CD4-positive, alpha-beta T cell treated with Interleukin-4 for 1 hour (primary cell): ENCODE results near the gene FLT1.

Experiments
- DNase-seq, 2 donors: peaks; one replicate each; pipeline ENCODE4 v3.0.0-alpha.2; 2020 to 2022

Gene FLT1, protein sequence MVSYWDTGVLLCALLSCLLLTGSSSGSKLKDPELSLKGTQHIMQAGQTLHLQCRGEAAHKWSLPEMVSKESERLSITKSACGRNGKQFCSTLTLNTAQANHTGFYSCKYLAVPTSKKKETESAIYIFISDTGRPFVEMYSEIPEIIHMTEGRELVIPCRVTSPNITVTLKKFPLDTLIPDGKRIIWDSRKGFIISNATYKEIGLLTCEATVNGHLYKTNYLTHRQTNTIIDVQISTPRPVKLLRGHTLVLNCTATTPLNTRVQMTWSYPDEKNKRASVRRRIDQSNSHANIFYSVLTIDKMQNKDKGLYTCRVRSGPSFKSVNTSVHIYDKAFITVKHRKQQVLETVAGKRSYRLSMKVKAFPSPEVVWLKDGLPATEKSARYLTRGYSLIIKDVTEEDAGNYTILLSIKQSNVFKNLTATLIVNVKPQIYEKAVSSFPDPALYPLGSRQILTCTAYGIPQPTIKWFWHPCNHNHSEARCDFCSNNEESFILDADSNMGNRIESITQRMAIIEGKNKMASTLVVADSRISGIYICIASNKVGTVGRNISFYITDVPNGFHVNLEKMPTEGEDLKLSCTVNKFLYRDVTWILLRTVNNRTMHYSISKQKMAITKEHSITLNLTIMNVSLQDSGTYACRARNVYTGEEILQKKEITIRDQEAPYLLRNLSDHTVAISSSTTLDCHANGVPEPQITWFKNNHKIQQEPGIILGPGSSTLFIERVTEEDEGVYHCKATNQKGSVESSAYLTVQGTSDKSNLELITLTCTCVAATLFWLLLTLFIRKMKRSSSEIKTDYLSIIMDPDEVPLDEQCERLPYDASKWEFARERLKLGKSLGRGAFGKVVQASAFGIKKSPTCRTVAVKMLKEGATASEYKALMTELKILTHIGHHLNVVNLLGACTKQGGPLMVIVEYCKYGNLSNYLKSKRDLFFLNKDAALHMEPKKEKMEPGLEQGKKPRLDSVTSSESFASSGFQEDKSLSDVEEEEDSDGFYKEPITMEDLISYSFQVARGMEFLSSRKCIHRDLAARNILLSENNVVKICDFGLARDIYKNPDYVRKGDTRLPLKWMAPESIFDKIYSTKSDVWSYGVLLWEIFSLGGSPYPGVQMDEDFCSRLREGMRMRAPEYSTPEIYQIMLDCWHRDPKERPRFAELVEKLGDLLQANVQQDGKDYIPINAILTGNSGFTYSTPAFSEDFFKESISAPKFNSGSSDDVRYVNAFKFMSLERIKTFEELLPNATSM (N-terminal part only)

DNA sequence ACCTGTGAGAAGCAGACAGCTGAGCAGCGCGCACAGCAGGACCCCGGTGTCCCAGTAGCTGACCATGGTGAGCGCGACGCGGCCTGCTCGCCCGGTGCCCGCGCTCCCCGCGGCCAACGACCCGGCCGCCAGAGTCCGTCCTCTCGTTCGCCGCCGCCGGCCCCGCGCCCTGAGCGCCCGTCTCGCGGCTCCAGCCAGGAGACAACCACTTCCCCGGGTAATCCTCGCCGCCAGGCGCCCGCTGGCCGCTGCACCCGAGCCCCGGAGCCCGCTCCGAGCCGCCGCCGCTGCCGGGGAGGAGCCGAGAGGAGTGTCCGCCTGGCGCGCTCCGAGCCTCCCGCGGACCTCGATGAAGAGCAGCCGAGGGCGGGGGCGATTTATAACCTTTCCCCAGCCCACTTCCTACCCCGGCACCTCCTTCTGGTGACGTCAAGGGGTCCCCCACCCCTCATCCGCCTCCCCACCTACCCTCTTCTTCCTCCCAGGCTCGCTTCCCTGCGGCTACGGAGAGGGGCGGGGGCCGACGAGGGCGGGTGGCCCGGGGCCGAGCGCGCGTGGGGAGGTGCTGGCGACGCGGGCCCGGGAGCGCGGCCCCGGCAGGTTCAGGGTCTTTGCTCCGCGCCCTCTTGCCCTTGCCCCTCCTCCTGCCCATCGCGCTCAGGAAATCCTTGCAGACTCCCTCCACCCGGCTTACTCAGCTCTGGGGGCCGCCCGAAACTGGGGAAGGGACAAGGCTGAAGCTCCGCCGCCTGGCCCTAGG lies at the start of gene FLT1:
TSS of gene FLT1 (minus strand) at position 351 of the 760 bp plus-strand sequence. CDS start at position 66, 285 bp downstream.
- peak; percentile 22 to 66 for DNase-seq

DNA sequence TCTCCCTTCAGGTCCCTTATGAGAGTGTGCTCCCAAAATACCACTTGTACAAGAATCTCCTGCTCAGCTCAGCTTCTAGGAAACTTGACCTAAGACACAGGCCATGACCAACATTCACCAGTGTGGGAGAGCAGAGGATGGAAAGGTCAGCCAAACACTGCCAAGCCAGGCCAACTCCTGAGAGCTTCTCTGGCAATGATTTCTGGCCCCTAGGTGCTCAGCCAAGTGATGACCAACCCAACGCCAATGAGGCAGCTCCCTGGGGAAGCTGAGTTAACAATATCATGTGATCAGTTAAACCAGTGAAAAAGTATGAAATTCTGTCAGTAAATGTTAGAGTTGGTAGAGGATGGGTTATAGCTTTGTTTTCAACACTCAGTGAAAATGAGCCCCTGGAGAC lies 49.1 kb upstream of the FLT1 start:
- DNase-seq: no peak

DNA sequence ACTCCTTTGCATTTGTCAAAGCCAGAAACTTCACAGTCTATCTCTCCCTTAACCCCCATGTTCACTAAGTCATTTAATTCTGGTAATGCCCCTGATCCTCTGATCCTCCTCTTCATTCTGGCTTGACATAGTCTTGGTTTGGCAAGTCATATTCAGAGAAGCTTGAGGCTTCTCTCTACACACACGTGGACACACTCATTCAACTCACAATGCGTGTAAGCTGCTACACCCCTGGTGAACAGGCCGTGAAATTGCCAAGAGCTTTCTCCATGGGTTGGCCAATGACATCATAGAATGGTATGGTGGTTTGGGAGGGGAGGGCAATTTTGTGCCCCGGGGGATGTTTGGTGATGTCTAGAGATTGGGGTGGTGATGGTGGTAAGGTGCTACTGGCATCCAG lies 47.9 kb upstream of the FLT1 start:
- DNase-seq: no peak

DNA sequence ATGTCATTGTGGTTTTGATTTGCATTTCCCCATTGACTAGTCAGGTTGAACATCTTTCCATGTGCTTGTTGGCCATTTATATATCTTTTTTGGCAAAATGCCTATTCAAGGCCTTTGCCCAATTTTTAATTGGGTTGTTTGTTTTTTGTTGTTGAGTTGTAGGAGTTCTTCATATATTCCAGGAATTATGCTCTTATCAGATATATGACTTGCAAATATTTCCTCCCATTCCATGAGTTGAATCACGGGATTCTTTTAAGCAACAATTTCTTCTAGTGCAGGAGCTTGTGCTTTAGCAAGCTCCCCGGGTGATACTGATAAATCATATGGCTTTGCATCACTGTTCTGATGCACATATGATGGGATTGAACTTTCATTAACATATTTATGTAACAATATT lies 47.0 kb upstream of the FLT1 start:
- DNase-seq: no peak

DNA sequence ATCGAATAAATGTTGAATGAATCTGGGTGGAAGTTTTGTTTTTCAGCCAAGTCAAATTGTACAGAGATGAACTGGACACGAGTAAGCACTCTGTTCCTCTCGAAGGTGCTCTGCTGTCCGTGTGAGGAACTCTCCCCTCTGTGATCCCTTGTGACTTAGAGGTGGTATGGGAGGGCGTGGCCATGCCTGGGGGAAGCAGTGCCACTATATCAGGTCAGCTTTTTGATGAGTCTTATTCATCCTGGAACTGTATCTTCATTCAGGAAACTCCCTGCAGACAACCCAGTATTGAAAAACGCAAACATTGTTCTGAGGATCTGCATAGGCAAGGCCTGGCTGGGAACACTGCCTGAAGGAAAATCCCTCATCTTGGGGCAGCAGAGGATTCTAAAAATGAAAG lies 45.7 kb upstream of the FLT1 start:
- DNase-seq: no peak

DNA sequence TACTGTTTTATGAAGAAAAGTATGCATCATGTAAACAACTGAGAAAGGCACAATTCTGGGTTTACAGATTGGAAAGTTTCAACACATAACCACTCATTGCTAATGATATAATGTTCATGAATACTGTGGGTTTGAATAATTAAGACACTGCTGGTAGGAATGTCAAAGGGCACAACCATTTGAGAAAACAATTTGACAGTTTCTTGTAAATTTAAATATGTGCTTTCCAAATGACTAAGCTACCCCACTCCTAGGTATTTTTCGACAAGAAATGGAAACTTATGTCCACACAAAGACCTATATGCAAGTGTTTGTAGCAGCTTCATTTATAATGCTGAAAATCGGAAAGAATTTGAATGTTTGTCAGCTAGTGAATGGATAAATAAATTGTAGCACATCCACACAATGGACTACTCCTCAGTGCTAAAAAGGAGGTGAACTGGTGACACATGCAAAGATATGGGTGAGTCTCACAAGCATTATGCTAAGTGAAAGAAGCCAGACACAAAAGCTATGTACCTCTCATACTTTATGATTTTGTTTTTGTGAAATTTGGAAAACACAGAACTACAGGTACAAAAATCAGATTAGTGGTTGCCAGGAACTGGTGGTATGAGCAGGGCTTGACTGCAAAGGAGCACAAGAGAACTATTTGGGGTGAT lies 44.8 kb upstream of the FLT1 start:
- no peak for DNase-seq

DNA sequence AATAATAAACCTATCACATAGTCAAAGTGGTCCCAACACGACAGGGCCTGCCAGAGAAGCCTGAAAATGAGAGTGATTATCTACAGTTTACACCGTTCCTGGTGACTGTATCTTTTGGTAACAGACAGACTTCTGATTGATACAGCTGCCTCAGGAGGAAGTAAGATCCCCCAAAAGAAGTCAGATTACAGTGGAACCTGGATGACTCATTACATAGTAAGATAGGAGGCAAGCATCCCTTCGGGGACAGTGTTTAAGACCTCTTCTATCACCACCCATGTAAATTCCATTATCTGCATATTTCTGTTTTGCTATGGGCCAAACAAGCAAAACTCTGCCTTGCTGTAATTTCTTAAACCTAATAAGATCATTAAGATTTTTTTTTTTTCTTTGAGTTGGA lies 44.0 kb upstream of the FLT1 start:
- no peak for DNase-seq

DNA sequence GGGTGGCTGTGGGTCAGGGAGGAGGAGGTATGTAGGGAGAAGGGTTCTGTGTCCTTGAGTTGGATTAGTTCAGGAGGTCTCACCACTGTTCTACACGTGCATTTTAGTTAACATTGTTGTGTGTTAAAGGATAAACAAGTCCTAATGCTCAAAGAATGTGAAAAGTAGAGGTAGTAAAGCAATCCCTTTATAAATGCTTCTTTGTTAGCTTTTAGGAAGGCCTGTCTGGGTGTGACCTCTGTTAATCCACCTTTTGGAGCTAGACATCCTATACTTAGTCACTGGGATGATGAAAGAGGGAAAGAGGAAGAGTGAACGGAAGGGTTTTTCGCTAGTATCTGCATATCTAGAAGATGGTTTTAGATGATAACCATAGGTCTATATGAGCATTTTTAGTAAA lies 42.2 kb upstream of the FLT1 start:
- no peak for DNase-seq

DNA sequence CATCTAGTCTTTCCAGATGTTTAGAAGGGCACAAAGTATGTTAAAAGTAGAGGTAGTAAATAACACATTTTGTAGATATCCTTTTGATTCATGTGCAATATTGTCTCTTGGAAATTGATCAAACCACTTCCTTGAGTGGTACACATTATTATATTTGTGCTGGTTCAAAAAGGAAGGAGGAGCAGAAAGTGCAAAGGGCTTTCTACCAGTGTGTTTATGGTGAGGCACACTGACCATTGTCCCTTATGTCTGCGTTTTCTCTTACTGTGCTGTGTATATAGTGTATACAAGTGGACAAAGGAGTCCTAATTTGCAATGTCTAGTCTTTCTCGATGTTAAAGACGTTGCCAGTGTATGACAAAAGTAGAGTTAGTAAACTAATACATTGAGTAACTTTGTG lies 41.4 kb upstream of the FLT1 start:
- no peak for DNase-seq

DNA sequence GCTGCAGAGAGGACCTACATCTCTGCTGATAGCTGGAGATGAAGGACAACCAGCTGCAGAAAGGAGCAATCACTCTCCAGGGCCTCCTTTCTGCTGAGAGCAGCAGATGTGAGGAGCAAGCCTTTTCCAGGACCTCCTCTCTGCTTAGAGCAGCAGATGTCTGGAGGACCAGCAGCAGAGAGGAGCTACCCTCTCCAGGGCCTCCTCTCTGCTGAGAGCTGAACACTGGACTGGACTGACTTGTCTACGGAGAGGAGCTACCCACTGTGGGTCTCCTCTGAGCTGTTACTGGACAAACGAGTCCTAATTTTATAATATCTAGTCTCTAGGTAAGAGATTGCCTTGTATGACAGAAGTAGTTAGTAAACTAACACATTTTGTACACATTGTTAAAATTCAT lies 40.8 kb upstream of the FLT1 start:
- DNase-seq: no peak

DNA sequence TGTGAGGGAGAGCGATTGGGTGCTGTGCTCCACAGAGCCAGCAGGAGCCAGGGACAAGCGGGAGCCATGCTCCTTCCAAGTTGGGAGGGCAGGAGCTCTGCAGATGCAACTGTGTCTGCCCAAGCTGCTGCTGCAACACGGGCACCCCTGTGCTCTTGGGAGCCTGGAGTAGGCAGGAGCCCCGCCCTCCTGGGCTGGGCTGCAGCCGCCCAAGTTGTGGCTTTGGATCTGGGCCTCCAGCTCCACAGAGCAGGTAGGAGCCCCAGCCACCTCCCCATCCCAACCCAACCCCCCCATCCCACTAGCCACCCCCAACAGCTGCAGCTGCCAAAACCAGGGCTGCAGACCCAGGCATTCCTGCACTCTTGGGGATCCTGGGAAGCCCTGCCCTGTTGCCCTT lies 39.9 kb upstream of the FLT1 start:
- no peak for DNase-seq

DNA sequence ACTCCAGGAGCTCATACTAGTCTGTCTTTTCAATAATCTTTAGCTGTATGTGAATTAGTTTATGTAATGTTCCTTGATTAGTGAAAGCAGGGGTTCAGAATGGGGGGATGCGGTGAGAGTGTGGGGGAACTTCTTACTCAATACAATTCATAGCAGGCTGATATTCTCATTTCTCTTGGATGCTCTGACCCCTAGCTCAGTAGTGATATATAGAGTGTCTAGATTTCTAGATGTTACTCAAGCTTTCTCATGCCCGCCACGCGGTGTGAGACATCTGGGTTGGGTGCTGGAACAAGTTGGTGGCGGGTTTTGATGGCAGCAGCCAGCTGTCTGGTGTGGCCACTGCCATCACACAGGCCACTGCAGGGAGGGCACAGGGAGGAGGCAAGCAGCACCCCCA lies 39.3 kb upstream of the FLT1 start:
- DNase-seq: no peak

DNA sequence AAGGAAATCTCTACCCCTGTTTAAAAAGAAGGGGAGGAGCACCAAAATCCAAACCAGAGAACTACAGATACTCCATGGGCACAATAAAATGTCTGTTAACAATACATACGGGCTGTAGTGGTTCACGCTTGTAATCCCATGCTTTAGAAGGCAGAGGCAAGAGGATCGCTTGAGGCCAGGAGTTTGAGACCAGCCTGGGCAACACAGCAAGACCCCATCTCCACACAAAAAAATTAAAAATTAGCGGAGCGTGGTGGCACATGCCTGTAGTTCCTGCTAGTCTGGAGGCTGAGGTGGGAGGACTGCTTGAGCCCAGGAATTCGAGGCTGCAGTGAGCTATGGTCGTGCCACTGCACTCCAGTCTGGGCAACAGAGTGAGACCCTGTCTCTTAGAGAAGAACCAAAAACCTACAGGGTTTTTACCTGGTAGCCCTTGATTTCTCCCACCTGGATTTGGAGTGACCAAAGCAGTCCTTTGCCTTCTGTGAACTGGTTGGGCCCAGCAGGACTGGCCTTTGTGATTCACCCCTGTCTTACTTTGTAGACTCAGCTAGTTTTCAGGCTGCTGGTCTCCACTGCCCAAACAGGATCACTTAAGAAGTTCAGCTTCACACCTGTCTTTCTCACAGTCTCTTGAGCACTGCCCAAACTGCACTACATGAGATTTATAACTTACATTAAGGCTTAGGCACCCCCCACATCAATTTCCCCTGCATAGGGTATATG lies 38.7 kb upstream of the FLT1 start:
- no peak for DNase-seq

DNA sequence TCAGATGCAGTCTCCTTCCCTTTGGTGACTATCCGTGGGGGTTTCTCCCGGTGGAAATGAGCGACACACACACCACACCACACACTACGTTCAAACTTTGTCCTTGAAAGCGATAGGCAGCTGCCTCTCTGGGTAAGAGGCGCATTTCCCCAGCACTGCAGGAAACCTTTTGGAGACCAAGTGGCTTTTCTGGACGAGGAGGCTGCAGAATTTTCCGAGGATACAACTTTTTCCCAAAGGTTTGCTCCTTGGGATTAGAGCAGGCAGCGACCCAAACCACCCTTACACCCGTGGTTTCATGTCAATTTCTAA lies 38.2 kb upstream of the FLT1 start:
- DNase-seq: no peak

DNA sequence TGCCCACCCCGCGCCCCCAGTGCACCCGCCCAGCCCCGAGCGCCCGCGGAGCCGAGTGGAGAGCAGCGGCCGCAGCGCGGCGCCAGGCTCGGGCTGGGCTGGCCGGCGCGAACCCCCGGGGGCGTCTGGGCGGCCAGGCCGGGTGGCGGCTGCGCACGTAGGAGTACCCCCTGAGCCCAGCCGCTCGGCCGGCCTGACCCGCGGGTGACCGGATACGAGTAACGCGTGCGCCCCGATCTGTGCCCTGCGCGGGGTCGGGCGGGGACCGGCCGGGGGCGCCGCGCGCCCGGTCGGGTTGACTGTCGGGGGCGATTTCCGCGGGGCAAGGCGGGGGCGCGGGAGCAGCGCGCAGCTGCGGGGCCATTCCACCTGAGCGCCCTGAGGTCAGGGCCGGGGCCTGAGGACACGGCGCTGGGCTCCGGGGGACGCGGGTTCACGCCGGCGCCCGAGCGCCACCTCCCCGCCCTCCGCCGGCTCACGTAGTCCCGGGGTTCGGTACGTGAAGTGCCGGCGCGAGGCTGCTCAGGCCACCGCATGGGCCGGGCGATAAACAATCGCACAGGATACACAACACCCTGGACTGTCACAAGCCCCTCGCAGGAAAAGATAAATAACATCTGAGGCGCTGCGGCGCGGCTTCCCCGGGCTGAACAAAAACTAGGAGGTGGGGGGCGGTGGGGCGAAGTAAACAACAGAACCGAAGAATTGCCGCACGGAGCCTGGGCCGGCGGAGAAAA lies 37.6 kb upstream of the FLT1 start:
- no peak for DNase-seq

DNA sequence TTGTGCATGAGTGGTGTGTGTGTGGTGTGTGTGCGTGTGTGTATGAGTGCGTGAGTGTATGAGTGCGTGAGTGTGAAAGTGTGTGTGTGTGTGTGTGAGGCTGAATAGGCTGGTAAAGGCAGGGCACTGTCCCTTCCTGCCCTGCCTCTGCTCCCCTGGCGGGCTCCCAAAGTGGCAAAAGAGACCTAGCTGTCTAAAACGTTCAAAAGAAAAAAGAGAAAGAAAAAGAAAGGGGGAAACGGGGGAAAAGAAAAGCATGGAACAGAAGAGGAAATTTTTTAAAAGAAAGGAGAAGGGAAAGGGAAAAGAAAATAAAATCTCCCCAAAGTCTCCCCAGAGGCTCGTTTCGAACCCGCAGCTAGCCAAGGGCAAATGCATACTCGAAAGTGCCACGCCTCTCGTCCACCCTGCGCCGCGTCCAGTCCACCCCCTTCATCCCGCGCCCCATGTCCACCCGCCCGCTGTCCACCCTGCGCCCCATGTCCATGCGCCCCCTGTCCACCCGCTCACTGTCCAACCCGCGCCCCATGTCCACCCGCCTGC lies 37.0 kb upstream of the FLT1 start:
- no peak for DNase-seq

DNA sequence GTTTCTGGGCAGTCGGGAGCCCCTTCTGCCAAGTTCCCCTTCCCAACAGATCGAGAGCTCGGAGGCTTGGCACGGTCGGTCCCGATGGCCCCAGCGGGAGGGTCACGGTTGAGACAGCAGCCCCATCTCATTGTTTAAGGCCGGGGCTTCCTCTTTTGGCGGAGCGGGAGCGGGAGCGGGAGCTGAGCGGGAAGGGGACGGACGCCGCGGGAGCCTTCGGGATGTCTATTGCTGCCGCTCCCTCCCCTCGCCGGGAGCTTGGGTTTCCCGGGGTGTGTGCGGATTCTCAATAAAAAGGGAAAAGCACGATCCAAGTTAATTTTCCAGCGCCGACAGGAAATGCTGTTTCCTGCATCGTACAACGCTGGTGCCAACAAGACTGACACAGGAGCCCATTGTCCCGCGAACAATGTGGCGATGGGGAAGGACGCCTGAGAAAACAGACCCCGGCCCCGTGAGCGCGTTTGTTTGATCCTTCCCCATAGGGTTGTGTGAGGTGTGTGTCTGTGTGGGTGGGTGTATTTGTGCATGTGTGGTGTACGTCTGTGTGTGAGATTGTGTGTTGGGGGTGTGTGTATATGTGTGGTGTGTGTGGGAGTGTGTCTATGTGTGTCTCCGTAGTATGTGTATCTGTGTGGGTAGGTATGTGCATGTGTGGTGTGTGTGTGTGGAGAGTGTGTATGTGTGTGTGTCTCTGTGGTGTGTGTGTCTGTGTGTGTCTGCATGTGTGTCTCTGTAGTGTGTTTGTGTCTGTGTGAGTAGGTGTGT lies 36.3 kb upstream of the FLT1 start:
- no peak for DNase-seq

DNA sequence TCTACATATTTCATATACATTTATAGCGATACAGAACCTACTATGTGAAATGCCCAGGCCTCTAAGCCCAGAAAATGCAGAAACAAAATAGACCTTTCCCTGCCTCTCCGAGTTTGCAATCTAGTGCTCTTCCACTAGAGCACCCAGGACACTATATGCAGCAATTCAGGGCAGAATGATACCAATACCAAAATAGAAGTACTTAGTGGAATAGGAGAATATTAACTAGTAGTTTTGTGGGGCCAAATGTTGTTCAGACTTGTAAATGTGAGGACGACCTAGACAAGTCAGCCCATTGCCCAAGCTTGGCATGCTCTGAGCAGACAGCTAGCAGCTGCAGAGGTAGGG lies 35.8 kb upstream of the FLT1 start:
- no peak for DNase-seq

DNA sequence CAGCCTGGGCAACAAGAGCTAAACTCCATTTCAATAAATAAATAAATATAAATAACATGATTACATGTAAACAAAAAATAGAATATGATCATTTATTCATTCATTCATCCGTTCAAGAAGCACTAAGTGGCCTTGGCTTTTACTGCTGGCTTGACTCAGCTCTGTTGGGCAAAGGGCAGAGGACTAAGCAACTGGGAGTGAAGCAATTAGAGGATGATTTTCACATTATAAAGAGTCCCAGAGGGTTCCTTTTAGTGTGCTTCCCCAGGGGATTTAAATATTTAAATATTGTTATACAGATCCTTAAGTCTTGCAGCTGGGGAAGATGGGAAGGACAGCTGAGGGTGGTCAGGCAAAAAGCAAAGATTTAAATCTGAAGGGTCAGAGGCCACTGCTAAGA lies 34.9 kb upstream of the FLT1 start:
- no peak for DNase-seq

DNA sequence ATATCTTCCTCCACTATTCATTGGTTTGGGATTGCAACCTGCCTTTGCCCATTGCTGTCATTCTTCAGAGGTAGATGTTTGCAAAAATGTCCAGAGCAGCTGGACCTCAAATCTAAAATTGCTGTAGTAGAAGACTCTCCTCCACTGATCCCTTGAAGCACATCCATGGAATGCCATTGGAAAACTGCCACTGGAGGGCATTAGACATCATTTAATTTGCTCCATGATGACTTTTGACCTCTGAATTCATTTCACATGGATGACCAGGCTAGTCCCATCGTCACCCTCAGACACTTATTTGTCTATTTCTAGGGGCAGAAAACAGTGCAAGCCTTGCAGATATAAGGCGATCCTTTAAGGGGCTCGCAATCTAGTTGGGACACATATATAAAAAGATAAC lies 33.9 kb upstream of the FLT1 start:
- no peak for DNase-seq
